Endodermal cell (in vitro differentiated cells): ENCODE measurements around the gene ITFG1. TPM values are rescaled to one million over a fixed set of nuclear protein-coding genes. Genes with fewer than 3 reads are reported as not detected.

Experiments
- DNase-seq: peaks from one replicate; pipeline ENCODE4 v3.0.0-alpha.2; 2017
- H3K27ac ChIP-seq: 2 replicates; pipeline ENCODE4 v1.5.1; 2013; ENCODE audit warnings: mild to moderate bottlenecking, low read depth, low read length, moderate library complexity
- H3K27me3 ChIP-seq: 2 replicates; pipeline ENCODE4 v1.6.1; 2013; ENCODE audit warnings: mild to moderate bottlenecking, low read length, moderate library complexity; ENCODE audit not compliant: insufficient read depth, control insufficient read depth, poor library complexity, severe bottlenecking
- H3K36me3 ChIP-seq: 2 replicates; pipeline ENCODE4 v1.7.0; 2013; ENCODE audit warnings: mild to moderate bottlenecking, low read length, moderate library complexity; ENCODE audit not compliant: control insufficient read depth, insufficient read depth
- H3K4me1 ChIP-seq: one replicate; pipeline ENCODE4 v1.7.0; 2013; ENCODE audit warnings: low read length; ENCODE audit not compliant: control insufficient read depth, insufficient read depth
- H3K4me3 ChIP-seq: 2 replicates; pipeline ENCODE4 v1.5.1; 2013; ENCODE audit warnings: mild to moderate bottlenecking, low read length, moderate library complexity
- H3K9ac ChIP-seq: 2 replicates; pipeline ENCODE4 v1.6.1; 2013; ENCODE audit warnings: mild to moderate bottlenecking, low read length, moderate library complexity; ENCODE audit not compliant: poor library complexity, severe bottlenecking; ENCODE audit errors: extremely low read depth
- H3K9me3 ChIP-seq: 2 replicates; pipeline ENCODE4 v1.6.1; 2013; ENCODE audit warnings: mild to moderate bottlenecking, low read length, moderate library complexity; ENCODE audit not compliant: control insufficient read depth
- H3K27ac Mint-ChIP-seq: 2 replicates; pipeline ENCODE4 v1.8.0; 2020; ENCODE audit warnings: mixed read lengths
- H3K27me3 Mint-ChIP-seq: 2 replicates; pipeline ENCODE4 v1.8.0; 2021; ENCODE audit warnings: mild to moderate bottlenecking, mixed read lengths; ENCODE audit not compliant: insufficient read depth
- H3K36me3 Mint-ChIP-seq: 2 replicates; pipeline ENCODE4 v1.8.0; 2020; ENCODE audit warnings: low read depth, mixed read lengths
- H3K4me1 Mint-ChIP-seq: 2 replicates; pipeline ENCODE4 v1.8.0; 2020; ENCODE audit warnings: mixed read lengths
- H3K4me3 Mint-ChIP-seq: 2 replicates; pipeline ENCODE4 v1.8.0; 2020; ENCODE audit warnings: mild to moderate bottlenecking, moderate library complexity, mixed read lengths
- H3K9me3 Mint-ChIP-seq: 2 replicates; pipeline ENCODE4 v1.8.0; 2020; ENCODE audit warnings: mild to moderate bottlenecking, mixed read lengths
- CTCF ChIP-seq: fragments of 200-600 bp; sonication (generic); conservative IDR thresholded peaks from 2 replicates; pipeline ENCODE4 v1.5.0; 2021; ENCODE audit warnings: antibody characterized with exemption, mild to moderate bottlenecking
- WGBS, 2 experiments: methylation state at CpG; one replicate each; pipeline versions ENCODE4 v1.1.5 to v1.1.7; 2013; ENCODE audit warnings: missing lambda C conversion rate in 2 of 2, mixed read lengths in 1 of 2; ENCODE audit not compliant: insufficient coverage in 1 of 2, insufficient read length in 1 of 2; 5-methylcytosine and 5-hydroxymethylcytosine counted together
- total RNA-seq, 2 donors: library from RNA; stranded (reverse); fragmentation: NEBNext Ultra II Directional in 1 of 2; extraction: Animal tissue kit (Norgen Biotek cat#: 25700) in 1 of 2; gene quantifications; 2 replicates in 1 of 2; 3 replicates in 1 of 2; pipeline ENCODE4 v1.2.1, GENCODE V29; 2021

ITFG1 gene
- total RNA-seq, 2 donors from 2014 or later: 35.6 to 40.0 TPM

- H3K36me3 Mint-ChIP-seq: peaks cover 17% of the 10 kb centered on the region
- H3K27ac ChIP-seq: no peak overlapping the region
- H3K9me3 Mint-ChIP-seq: no peaks in the 10 kb centered on the region
- H3K27ac Mint-ChIP-seq: no peak overlapping the region
- no peak for TF ChIP-seq CTCF
- no peaks in the 10 kb centered on the region for H3K27me3 Mint-ChIP-seq
- H3K4me3 Mint-ChIP-seq: no peak overlapping the region
- no peaks in the 10 kb centered on the region for H3K27me3 ChIP-seq
- H3K4me1 ChIP-seq: peaks cover 3% of the 10 kb centered on the region
- H3K4me1 Mint-ChIP-seq: peaks cover 13% of the 10 kb centered on the region
- DNase-seq: peak; percentile 75
- H3K9ac ChIP-seq: no peak overlapping the region
- H3K36me3 ChIP-seq: peaks cover 13% of the 10 kb centered on the region
- 52% methylated on average over 6 to 8 of the region's 8 CpGs for WGBS, 2 experiments
- H3K9me3 ChIP-seq: no peaks in the 10 kb centered on the region
- no peak overlapping the region for H3K4me3 ChIP-seq
Measured at GRCh38 chr16:47311738-47312505, 148.9 kb downstream of the ITFG1 start.

GRCh38 chr16:47310792-47311211, 150.1 kb downstream of the ITFG1 start:
- Histone ChIP-seq H3K4me1 (peaks cover 3% of the 10 kb centered on the region), H3K9me3 (no peaks in the 10 kb centered on the region), H3K36me3 (peaks cover 13% of the 10 kb centered on the region), H3K4me3 (no peak overlapping the region), H3K9ac (no peak overlapping the region), H3K27me3 (no peaks in the 10 kb centered on the region), H3K27ac (no peak overlapping the region)
- H3K27me3 Mint-ChIP-seq: no peaks in the 10 kb centered on the region
- DNase-seq: no peak
- 100% methylated on average over 1 of the region's 1 CpG for WGBS, 2 experiments
- no peak overlapping the region for H3K27ac Mint-ChIP-seq
- H3K4me1 Mint-ChIP-seq: peaks cover 13% of the 10 kb centered on the region
- H3K36me3 Mint-ChIP-seq: peaks cover 17% of the 10 kb centered on the region
- no peak for TF ChIP-seq CTCF
- no peaks in the 10 kb centered on the region for H3K9me3 Mint-ChIP-seq
- no peak overlapping the region for H3K4me3 Mint-ChIP-seq

GRCh38 chr16:47309581-47310312, 151.1 kb downstream of the ITFG1 start:
- Histone ChIP-seq H3K9me3 (no peaks in the 10 kb centered on the region), H3K27me3 (no peaks in the 10 kb centered on the region), H3K27ac (no peak overlapping the region), H3K4me1 (peaks cover 3% of the 10 kb centered on the region), H3K4me3 (no peak overlapping the region), H3K36me3 (peaks cover 13% of the 10 kb centered on the region), H3K9ac (no peak overlapping the region)
- WGBS, 2 experiments: 82 to 90% methylated on average over 2 to 4 of the region's 4 CpGs
- DNase-seq: no peak
- no peak overlapping the region for H3K27ac Mint-ChIP-seq
- no peak for TF ChIP-seq CTCF
- H3K9me3 Mint-ChIP-seq: no peaks in the 10 kb centered on the region
- H3K4me3 Mint-ChIP-seq: no peak overlapping the region
- peaks cover 13% of the 10 kb centered on the region for H3K4me1 Mint-ChIP-seq
- H3K27me3 Mint-ChIP-seq: no peaks in the 10 kb centered on the region
- H3K36me3 Mint-ChIP-seq: peaks cover 17% of the 10 kb centered on the region
